Measurements from ENCODE around the gene SLC25A13. TPM values are rescaled to one million over a fixed set of nuclear protein-coding genes. Genes with fewer than 3 reads are reported as not detected.

The SLC25A13 gene
- total and polyA plus RNA-seq, 2 of the 4 experiments (the other 2 are of a cell fraction), result 7.4 to 11.7 TPM

DNA sequence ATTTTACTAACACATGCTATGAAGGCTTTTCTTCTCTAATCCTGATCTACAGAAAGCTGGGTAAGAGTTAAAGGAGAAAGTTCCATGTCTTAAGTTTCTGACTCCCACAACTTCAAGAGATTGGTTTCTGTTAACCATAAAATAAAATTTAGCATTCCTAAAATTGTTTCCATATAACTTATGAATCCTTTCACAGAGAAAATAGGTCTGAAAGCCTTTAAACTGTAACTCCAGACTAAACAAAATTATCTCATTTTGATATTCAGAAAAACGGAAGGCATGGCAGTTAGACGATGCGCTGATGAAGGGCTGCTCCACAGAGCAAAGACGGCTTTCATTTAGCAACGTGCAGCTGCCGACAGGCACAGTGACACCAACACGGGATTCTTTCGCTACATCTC, 133.3 kb downstream of the SLC25A13 start:
- in situ Hi-C loops (cut with MboI; ENCODE audit: low sequenced_read_pairs), result no loop called here
- Histone ChIP-seq H3K4me2 (ENCODE audit: low read depth, low read length) (peak overlapping the region; percentile 47; the same call in 1 of the 2 replicates), H4K91ac (ENCODE audit: insufficient read depth, low read depth, low read length) (no peak overlapping the region), H3K18ac (ENCODE audit: low read depth, low read length) (no peak overlapping the region), H2BK5ac (ENCODE audit: low read depth, low read length, poor library complexity, severe bottlenecking) (no peak overlapping the region), H3K9ac (ENCODE audit: low read depth, low read length) (no peak overlapping the region), H3K36me3 (ENCODE audit: control insufficient read depth, insufficient read depth, low read length) (peaks cover 2% of the 10 kb centered on the region), H3K56ac (ENCODE audit: extremely low read depth, insufficient read depth, low read length) (no peak overlapping the region), H2BK120ac (ENCODE audit: low read depth, low read length) (no peak overlapping the region), H3K9me3 (ENCODE audit: control insufficient read depth, insufficient read depth, low read length) (no peaks in the 10 kb centered on the region), H4K5ac (ENCODE audit: low read depth, low read length) (no peak overlapping the region), H3K23ac (ENCODE audit: low read depth, low read length) (no peak overlapping the region), H3K4me3 (ENCODE audit: insufficient read depth, low read depth, low read length) (no peak overlapping the region), H3K4me1 (ENCODE audit: control insufficient read depth, insufficient read depth, low read length) (no peaks in the 10 kb centered on the region), H3K27me3 (ENCODE audit: control insufficient read depth, insufficient read depth, low read length) (no peaks in the 10 kb centered on the region), H3K79me1 (ENCODE audit: low read depth in 1 of 2, low read length in 2 of 2) (no peaks in the 10 kb centered on the region), H3K9me1 (ENCODE audit: insufficient read depth, low read length) (no peaks in the 10 kb centered on the region; the same call in 1 of the 2 replicates), H3K27ac (ENCODE audit: insufficient read depth, low read length) (no peak overlapping the region), H2BK15ac (ENCODE audit: low read depth, low read length) (no peak overlapping the region), H2AK5ac (ENCODE audit: low read depth, low read length) (no peak overlapping the region), H3K14ac (replicated peaks; ENCODE audit: low read depth, low read length) (no peak overlapping the region), H2AFZ (replicated peaks; ENCODE audit: low read length, poor library complexity) (no peak overlapping the region), H4K8ac (ENCODE audit: low read depth in 2 of 2, low read length in 2 of 2) (0 out of 4 replicates have a peak overlapping the region, but pooled peaks of 1 of the 2 experiments have one; percentile 15), H3K4ac (ENCODE audit: low read depth, low read length) (no peak overlapping the region), H4K20me1 (ENCODE audit: insufficient read depth, low read length) (no peaks in the 10 kb centered on the region), H2BK20ac (ENCODE audit: low read depth, low read length) (no peak overlapping the region), H2AK9ac (replicated peaks; ENCODE audit: low read depth, low read length, poor library complexity) (no peak overlapping the region)
- POLR2A ChIA-PET (ENCODE audit: unreplicated experiment), result interaction anchor here (0.6 kb wide), 1 partner anchor 143 kb away, joined by 3 read pairs; no protein-coding TSS in a partner anchor
- TF ChIP-seq BHLHE40 (IDR thresholded peaks at IDR 0.05; ENCODE audit: low read depth, low read length) (no peak), CHD1 (IDR thresholded peaks at IDR 0.05; ENCODE audit: low read depth, low read length) (no peak), USF2 (IDR thresholded peaks at IDR 0.05; ENCODE audit: low read depth, low read length) (no peak), CEBPB (IDR thresholded peaks at IDR 0.05; ENCODE audit: low read depth, low read length) (no peak), NFE2L2 (IDR thresholded peaks at IDR 0.05; ENCODE audit: low read depth, low read length) (no peak), SMC3 (IDR thresholded peaks at IDR 0.05; ENCODE audit: low read depth, low read length) (no peak), MXI1 (IDR thresholded peaks at IDR 0.05; ENCODE audit: borderline replicate concordance, low read depth, low read length) (no peak), FOS (IDR thresholded peaks at IDR 0.05; ENCODE audit: low read depth, low read length) (no peak), MAZ (IDR thresholded peaks at IDR 0.05; ENCODE audit: borderline replicate concordance, low read depth, low read length) (no peak)
- TF ChIP-seq, protein P1, sequence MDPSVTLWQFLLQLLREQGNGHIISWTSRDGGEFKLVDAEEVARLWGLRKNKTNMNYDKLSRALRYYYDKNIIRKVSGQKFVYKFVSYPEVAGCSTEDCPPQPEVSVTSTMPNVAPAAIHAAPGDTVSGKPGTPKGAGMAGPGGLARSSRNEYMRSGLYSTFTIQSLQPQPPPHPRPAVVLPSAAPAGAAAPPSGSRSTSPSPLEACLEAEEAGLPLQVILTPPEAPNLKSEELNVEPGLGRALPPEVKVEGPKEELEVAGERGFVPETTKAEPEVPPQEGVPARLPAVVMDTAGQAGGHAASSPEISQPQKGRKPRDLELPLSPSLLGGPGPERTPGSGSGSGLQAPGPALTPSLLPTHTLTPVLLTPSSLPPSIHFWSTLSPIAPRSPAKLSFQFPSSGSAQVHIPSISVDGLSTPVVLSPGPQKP (IDR thresholded peaks at IDR 0.05; ENCODE audit: borderline replicate concordance, low read depth, low read length), result no peak
- intact Hi-C loops (cut with micrococcal nuclease), result loop anchor here (10.0 kb wide), 1 partner anchor 226 kb away; no protein-coding TSS in a partner anchor
- WGBS, 2 experiments (ENCODE audit: extremely low coverage in 2 of 2, insufficient read length in 1 of 2), result no CpG with 5 or more reads among the region's 8 CpGs
- ATAC-seq (ENCODE audit: low read depth) (peak; percentile 81), DNase-seq (peak; percentile 11)
- CTCF ChIA-PET, result interaction anchor here (1.1 to 1.4 kb wide), 2 partner anchors 9 kb away, joined by 3 to 7 read pairs; no protein-coding TSS in a partner anchor
- BruUV-seq (replicated peaks), result no TSS peak
- dilution Hi-C loops (cut with HindIII; ENCODE audit: low sequenced_read_pairs, unreplicated experiment), result no loop called here

All from IMR-90 (cell line).